GM18526 (cell line): ENCODE measurements around the gene ZFP42.

Source experiments
- POLR2A ChIP-seq: IDR thresholded peaks from 3 replicates; pipeline ENCODE4 v1.6.1; 2011; ENCODE audit not compliant: insufficient read length; ENCODE audit errors: extremely low read depth

Gene ZFP42

DNA sequence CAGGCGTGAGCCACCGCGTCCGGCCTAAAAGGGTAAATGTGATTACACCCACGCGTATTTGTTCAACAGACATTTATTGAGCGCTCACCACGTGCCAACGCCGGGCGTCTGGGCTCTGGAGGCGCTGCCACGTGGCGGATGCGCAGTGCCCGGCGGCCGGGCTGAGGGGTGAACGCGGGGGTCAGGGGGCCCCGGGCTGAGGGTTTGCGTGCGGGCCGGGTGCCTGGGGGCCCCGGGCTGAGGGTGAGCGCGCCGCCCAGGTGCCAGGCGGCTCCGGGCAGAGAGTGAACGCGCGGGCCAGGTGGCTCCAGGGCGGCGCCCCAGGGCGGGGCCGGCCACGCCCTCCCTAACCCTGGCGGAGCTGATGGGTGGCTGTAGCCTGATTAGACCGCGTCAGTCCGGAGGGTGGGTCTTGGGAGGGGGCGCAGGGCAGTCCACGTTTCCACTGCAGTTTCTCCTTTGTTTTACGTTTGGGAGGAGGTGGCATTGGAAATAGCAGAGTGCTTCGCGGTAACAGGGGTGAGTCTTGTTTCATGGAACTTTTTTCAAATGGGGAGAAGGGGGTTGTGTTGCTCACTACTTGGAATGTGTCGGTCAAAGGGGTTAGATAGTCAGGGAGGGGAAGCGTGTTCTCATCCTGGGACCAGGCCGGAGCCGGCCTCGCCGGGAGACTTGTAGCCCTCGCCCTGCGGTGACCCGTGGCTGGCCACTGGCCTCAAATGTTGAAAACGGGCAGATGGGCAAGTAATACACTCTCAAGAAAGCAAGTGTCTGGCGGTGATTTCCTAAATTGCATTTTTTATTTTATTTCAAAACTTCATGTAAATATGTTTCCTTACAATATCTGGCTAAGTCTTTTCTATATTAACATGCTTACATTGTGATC lies at the start of gene ZFP42:
Gene ZFP42 (plus strand): TSS at position 450 of the 886 bp plus-strand sequence. CDS start 7,037 bp downstream, outside the sequence.
- TF ChIP-seq POLR2A = no peak

DNA sequence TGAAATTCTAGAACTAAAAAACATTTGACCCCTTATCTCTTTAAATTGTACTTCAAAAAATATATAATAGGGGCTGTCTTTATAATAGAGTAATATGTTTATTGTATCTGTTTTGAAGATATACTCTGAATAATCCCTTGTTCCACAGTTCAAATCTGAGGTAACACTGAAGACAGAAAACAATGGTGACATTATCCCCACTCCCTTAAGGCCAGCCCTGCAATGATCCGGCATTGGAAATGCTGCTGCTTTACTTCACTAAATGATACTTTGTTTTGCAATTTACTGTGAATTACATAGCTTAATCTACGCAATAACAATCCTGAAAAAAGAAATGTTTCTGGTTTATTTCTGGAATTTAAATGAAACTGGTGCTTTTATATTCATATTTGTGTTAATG lies 34.4 kb upstream of the ZFP42 start:
- TF ChIP-seq POLR2A = no peak

DNA sequence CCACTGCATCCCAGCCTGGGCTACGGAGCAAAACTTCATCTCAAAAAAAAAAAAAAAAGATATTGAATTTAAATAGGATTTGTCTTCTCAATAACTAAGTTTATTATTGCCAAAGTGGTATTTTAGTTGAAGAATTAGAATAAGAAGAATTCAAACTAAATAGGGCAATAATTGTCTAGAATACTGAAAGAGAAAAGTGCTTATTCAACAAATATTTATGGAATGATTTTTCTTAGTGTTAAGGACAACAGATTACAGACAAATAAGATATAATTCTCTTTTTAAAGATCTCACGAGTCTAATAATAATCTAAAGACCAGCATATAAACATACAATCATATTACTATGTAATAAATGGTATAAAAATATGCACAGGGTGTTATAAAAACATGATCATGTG lies 33.6 kb upstream of the ZFP42 start:
- no peak for TF ChIP-seq POLR2A

DNA sequence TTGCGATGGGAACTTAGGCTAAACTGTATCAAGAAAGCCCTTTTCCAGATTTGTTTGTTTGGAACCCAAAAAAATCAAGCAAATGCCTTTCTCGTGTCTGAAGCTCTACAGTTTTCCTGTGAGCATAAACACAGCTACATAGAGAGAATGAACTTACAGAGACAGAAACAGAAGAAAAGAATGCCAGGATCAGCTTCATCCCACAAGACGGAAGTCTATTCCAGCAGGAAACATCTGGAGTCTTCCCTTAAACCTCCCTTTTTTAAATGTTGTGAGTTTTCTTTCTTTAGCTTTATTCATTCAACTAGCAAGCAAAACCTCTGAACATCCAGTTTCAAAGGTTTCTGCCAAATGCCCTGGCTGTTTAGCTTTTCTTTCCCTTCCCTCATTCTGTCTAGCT lies 32.6 kb upstream of the ZFP42 start:
- TF ChIP-seq POLR2A = no peak

DNA sequence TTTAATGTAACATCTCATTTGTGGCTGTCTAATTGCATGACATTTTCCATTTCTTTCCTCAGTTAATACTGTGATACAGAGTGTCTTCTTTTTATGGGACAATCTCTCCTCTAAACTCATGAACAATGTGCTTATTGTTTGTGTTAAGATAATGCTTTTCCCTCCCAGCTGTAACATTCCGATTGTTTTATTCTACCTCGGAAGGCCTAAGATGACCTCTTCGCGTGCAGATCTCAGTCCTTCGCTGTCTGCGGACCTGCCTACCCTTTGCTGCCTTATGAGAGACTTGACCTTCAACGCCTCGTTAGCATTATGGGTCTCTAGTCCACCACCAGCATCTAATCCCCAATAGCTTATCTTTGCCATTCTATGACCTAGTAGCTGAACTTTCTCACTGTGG lies 29.8 kb upstream of the ZFP42 start:
- TF ChIP-seq POLR2A = no peak

DNA sequence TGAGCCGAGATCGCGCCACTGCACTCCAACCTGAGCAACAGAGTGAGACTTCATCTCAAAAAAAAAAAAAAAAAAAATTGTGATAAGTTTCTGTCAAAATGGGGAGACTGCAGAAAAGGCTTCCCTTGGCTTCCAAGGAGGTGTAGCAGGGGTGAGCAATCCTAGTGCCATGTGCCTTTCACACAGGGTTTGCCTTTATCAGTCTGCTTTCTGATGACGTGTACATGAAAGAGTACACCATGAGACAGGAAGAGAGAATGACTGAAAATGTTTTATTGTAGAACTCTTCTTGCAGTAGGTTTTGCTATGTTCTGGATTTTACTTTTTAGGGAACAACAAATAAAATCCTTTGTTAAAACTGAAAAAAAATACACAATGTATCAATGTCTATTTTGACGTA lies 23.4 kb upstream of the ZFP42 start:
- TF ChIP-seq POLR2A = no peak

DNA sequence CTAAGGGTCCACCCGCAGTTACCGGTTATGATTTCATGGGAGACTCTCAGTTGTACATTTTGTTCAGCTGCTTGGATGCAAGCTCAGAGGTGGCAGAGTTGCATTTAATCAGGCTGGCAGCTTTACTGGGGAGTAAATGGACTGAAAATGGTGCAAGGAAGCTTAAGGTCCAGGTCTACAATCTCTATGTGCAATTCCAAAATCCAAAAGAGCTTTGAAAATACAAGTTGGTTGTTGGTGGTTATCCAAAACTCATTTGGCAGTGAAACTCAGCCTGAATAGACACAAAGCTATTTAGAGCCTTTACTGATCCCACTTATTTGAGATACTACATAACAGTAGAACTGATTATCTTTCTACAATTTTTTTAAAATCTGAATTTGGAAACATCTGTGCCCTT lies 11.8 kb upstream of the ZFP42 start:
- no peak for TF ChIP-seq POLR2A

DNA sequence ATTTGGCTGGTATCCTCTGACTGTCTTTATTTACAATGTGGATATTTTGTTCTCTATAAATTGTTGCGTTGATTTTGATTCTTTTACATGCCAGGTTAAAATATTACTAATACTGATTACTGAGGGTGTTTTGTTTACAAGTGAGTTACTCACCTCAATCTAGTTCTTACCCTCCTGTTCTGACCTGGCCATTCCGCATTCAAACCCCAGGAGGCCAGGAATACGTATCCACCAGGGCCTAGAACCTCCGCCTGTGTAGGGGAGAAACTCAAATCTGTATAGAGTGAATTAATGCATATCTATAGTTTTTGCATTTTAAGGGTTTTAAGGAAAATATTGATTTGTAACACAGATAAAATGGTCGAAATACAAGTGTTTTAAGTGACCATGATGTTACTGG lies 2.6 kb upstream of the ZFP42 start:
- no peak for TF ChIP-seq POLR2A

DNA sequence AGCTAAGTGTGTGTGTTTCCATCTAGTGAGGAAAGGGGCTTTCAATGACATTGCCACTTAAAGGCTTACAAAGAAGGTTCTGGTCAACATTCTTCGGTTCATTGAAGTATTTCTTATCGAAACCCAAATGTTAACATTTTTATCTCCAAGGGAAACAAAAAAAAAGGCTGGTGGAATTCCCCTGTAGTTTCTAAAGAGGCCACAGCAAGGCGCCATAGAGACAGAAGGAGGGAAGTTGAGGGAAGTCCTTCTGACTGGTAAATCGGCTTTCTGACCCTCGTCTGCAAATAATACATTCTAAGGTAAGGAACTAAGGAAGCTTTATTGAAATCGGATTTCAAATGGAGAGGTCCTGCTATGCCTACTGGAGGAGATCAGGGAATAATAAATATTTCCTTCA lies 1.7 kb upstream of the ZFP42 start:
- no peak for TF ChIP-seq POLR2A

DNA sequence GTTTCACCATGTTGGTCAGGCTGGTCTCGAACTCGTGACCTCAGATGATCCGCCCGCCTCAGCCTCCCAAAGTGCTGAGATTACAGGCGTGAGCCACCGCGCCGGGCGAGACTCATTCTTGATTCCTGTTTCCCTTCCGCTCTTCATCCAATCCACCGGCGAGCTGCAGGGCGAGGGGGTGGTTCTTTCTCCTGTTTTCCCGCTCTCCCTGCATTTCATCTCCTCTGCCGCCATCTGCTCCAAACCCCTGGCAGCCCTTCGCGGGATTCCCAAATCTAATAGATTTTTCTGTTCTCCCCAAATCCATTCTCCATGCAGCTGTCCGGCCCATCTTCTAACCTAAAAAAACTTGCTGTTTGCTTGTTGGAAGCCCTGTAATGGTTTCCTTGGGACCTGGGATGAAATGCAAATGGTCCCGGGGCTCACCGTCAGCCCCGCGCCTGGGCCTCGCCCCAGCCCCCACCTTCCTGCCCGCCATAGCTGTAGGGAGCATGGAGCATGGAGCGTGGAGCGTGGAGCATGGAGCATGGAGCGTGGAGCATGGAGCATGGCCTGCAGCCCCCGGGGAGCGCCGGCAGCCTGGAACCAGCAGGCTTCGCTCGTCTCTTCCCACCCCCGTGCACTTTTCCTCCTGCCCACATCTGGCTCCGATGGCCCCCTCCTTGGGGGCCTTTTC lies 1.1 kb downstream of the ZFP42 start:
- no peak for TF ChIP-seq POLR2A

DNA sequence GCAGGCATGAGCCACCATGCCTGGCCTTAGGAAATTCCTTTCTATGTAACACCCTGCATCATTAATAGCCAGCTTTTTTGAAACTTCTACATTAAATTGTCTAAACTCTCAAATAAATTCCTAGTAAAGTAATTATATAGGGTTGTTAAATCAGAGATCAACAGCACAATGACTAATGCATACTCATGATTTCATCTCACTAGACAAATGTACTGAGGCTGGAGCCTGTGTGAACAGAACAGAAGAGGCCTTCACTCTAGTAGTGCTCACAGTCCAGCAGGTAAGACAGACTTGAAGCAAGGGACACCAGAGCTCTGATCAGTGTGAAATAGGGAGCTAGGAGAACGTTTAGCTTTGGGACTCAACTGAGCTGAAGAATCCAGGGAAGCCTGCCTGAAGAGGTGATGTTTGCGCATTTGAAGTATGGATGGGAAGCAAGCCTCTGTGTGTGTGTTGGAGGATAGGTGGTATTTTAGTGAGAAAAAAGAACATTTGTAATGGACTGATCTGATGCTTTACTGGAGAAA lies 3.9 kb downstream of the ZFP42 start:
- no peak for TF ChIP-seq POLR2A

DNA sequence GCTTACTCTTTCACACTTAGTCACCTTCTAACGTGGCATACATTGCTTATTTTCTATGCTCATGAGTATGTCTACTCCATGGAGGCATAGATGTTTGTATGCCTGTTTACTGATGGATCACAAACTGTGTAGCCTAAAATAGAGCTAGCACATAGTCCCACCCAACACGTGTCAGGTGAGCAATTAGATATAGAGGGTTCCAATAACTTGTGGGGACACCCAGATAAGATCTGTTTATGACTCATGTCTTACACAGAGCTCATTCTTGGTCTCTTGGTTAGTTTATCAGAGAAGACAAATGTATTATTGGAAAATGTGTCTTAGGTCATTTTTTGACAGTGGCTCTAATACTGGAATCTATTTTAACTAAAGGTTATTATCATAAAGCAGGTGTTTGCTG lies 6.8 kb downstream of the ZFP42 start:
- no peak for TF ChIP-seq POLR2A

DNA sequence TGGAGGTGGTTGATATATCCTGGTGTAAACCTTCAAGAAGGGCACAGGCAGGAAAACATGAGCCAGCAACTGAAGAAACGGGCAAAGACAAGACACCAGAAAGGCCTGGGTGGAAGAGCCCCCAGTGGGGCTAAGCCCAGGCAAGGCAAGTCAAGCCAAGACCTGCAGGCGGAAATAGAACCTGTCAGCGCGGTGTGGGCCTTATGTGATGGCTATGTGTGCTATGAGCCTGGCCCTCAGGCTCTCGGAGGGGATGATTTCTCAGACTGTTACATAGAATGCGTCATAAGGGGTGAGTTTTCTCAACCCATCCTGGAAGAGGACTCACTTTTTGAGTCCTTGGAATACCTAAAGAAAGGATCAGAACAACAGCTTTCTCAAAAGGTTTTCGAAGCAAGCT lies 7.2 kb downstream of the ZFP42 start:
- no peak for TF ChIP-seq POLR2A

DNA sequence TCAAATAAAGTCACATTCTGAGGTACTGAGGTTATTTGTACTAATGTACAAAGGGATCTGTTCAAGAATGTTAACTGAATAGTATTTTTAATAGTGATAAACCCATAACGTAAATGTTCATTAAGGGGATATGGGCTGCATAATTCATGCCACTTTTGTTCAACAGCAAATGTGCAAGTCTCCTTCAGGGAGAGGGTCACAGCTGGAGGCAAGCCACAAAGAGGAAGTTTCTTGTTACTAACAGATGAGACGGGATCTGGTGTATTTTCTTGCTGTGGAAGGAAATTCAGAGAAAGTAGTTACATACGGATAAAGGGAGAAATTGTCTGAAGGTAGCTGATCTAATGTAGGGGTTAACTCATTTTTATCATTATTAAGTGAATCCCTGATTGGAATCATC lies 10.0 kb downstream of the ZFP42 start:
- no peak for TF ChIP-seq POLR2A

DNA sequence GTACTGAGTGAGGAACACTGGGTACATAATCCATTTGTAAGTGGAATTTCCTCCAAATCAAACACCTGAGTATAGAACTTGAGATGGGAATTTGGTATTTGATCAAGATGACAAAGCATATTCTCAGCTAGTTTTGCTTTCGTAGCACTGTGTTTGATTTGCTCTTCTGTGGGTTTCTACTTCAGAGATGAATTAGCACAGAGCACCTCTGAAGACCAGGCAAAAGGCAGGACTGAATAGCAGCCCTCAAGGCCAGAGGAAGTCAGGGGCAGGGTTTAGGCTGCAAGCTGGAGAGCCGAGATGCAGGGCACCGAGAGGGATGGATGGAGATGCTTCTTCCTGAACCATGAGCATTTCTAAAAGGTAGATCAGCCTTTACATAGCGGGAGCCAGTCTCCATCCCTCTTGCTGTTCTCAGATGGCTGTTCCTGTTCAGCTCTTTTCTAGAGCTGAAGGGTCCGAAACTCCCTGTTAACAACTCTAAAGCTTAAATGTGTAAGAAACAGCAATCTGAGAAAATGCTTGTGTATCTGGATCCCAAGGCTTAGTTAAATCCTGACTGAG lies 10.8 kb downstream of the ZFP42 start:
- TF ChIP-seq POLR2A = no peak

DNA sequence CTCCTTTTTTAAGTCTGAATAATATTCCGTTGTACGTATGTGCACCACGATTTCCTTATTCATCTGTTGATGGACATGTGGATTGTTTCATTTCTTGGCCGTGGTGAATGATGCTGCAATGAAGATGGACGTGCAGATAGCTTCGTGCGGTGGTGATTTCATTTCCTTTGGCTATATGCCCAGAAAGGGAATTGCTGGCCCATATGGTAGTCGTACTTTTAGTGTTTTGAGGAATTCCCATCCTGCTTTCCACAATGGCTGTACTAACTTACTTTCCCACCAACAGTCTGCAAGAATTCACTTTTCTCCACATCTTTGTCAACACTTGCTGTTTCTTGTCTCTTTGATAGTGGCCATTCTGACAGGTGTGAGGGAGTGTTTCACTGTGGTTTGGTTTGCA lies 12.8 kb downstream of the ZFP42 start:
- no peak for TF ChIP-seq POLR2A
